Activated CD8-positive, alpha-beta memory T cell treated with anti-CD3 and anti-CD28 coated beads, Interleukin-2, amount 50 U/mL, for 1 hour (primary cell): Measurements from ENCODE around the gene OR2A5.
"Not testable (repeated sequence)": the region's sequence is repeated elsewhere in the genome, so short reads cannot be mapped to it uniquely, and the experiment has no call there.

Source experiments
- DNase-seq: peaks from one replicate; pipeline ENCODE4 v3.0.0-alpha.2; 2020; ENCODE audit errors: extremely low read depth

Gene OR2A5, protein sequence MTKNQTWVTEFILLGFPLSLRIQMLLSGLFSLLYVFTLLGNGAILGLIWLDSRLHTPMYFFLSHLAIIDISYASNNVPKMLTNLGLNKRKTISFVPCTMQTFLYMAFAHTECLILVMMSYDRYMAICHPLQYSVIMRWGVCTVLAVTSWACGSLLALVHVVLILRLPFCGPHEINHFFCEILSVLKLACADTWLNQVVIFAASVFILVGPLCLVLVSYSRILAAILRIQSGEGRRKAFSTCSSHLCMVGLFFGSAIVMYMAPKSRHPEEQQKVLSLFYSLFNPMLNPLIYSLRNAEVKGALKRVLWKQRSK

DNA sequence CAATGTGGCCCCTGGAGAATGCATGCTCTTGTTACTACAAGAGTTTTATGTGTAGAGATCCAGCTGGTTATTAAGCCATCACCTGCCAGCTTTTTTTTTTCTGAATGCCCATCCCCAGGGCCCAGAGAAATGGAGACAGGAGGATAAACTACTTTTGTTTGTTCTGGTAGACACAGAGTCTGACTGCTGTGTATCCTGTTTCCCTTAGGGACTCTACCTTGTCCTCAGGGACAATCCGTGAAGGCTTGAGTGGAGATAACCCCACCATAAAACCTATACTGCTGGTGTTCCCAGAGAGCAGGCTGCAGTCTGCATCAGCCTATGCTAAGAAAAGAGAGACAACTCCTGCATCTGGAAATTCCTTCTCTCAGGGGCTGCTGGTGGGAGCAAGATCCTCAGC is at the start of gene OR2A5:
OR2A5 (plus strand) TSS at position 301 of the 400 bp plus-strand sequence. CDS start 1,454 bp downstream, outside the sequence.
- DNase-seq: no peak

DNA sequence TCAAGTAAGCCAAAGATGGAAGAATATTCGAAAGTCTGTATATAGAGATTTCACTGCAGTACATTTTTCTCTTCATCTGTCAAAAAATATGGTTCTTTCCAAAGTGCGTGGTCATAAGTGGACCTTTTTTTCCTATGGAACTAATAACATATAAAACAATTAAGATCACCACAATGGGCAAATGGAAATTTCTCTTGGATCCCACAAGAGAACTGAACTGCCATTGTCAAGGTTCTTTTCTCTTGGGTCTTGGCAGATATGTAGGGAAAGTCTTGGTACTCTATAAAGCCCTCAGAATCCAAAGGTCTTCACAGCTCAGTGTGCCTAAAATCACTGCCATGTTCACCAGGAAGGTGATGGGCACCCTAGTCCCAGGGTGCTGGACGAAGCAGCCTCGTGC is 48.7 kb upstream of the OR2A5 start, which contains the start of gene OR6B1:
OR6B1 (plus strand) TSS at position 301 of the 400 bp plus-strand sequence. CDS start 3,677 bp downstream, outside the sequence.
- DNase-seq: no peak

DNA sequence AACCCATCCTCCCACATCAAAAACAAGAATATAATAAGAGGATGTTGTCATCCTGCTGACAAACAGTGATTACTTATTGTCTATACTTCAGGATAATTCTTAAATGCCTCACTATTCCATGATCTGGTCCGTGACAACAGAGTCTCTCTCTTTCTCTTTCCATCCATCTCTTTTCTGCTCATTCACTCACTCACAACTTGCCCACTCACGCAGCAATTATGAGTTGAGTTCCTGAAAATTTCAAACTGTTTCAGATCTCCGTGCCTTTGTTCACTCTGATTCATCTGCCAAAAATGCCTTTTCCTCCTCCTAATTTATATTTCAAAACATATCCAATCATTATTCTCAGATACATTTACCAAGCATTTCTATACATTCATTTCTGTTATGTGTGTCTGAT is 47.2 kb upstream of the OR2A5 start:
- DNase-seq: no peak

DNA sequence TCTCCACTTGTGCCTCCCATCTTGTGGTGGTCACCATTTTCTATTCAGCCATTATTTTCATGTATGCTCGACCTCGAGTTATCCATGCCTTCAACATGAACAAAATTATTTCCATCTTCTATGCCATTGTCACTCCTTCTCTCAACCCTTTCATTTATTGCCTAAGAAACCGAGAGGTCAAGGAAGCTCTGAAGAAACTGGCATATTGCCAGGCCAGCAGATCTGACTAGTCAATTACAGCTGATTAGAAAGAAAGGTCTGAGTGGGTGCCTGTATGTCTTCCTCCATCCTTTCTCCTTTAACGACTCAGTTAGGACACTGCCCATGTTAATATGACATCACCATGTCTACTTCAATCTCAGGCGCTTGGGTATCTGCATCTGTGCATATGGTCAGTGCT is 44.0 kb upstream of the OR2A5 start:
- no peak for DNase-seq

DNA sequence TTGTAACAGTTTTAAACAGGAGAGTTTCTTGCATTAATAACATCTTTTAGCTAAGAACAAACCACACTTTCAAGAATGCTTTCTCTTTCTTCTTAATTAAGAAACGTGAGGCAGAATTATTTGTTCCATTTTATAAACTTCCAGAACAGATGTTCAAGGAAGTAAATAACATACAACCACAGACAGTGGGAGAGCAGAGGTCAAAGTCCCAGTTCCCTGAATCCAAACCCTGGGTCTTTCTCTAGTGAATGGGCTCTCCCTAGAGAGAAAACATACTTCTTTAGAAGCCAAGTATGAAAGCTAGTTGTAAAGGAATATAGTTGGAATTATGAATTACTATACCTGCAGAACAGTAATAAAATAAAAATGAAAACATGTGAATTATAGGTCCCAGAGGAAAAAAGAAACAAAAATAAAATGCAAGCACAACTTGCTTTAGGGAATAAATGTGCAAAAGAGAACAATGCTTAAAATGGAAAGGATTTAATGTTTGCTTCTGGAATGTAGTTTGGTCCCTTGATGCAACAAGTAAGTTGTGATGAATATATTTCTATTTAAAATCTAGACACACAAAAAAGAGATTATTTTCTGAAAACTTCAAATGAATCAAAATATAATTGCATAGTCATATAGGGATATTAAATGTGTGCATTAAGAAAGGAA is 42.6 kb upstream of the OR2A5 start:
- no peak for DNase-seq

DNA sequence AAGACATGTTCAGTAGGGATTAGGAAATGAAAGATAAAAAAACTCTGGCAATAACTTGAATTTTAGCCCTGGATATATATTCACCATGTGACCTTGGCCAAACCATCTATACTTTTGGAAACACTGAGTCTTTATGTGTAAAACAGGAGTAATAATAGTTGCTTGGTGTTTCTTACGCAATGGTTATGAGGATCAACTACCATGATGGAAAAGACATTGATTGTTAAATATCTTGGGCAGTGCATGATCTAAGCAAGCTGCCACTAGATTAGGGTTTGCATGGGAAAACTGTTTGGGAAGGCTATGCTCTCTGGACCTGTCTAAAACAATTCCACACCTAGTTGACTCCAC is 42.1 kb upstream of the OR2A5 start:
- no peak for DNase-seq

DNA sequence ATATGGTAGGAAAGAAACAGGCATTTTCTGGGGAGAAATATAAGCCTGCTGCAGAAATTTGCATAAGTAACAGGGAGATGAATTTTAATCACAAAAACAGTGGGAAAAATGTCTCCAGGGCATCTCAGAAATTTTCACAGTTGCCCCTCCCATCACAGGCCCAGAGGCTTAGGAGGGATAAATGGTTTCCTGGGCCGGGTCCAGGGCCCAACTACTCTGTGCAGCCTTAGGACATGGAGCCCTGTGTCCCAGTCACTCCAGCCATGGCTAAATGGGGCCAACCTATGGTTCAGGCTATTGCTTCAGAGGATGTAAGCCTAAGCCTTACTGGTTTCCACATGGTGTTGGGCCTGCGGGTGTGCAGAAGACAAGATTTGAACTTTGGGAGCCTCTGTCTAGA is 39.4 kb upstream of the OR2A5 start:
- no peak for DNase-seq

DNA sequence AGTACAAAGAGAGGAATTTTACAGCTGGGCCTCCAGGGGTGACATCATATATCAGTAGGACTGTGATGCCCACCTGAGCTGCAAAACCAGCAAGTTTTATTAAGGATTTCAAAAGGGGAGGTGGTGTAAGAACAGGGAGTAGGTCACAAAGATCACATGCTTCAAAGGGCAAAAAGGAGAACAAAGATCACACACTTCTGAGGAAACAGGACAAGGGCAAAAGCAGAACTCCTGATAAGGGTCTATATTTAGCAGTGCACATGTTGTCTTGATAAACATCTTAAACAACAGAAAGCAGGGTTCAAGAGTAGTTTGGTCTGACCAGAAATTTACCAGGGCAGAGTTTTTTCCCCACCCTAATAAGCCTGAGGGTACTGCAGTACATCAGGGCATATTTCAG is 38.7 kb upstream of the OR2A5 start:
- not testable (repeated sequence) for DNase-seq

DNA sequence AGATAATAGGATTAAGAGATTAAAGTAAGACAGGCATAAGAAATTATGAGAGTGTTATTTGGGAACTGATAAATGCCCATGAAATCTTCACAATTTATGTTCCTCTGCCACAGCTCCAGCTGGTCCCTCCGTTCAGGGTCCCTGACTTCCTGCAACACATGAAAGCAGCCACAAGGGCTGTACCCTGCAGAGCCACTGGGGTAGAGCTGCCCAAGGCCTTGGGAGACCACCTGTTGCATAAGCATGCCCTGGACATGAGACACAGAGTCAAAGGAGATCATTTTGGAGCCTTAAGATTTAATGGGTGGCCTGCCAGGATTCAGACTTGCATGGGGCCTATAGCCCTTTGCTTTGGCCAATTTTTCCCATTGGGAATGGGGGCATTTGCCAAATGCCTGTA is 37.9 kb upstream of the OR2A5 start:
- DNase-seq: not testable (repeated sequence)

DNA sequence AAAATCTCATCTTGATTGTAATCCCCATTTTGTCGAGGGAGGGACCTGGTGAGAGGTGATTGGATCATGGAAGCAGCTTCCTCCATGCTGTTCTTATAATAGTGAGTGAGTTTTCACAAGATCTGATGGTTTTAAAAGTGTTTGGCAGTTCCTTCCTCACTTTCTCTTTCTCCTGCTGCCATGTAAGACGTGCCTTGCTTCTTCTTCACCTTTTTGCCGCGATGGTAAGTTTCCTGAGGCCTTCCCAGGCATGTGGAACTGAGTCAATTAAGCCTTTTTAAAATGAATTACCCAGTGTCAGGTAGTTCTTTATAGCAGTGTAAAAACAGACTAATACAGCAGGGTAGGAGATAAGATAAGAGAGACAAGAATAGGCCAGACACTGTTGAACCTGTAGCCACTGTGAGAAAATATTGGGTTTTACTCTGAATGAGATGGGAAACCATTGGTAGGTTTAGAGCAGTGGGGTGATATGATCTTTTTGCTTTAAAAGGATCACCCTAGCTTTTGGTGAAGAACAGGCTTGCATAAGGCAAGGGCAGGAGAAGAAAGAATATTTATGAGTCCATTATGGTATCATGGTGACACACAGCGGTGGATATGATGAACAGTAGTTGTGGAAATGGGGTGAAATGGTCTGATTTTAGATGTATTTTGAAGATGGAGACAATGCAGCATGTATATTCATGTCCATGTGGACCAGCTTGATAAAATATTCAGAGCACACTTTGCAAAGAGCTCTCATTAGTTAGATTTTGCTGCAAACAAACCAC is 37.1 kb upstream of the OR2A5 start:
- no peak for DNase-seq

DNA sequence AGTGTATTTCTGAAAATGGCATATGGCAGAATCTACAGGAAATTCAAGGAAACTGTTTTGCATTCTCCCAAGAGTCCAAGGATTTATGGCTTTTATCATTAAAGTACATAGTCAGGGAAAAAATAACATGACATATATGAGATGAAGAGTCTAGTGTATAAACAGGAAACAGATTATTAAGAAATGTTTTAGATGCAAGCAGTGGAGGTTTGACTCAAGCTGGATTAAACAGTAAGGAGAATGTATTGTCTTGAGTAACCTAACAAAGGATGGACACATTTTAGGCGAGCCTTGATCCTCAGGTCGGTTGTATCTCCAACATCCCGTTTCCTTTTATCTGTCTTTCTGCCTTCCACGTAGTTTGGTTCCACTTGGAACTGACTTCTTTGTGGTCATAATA is 30.7 kb upstream of the OR2A5 start:
- no peak for DNase-seq

DNA sequence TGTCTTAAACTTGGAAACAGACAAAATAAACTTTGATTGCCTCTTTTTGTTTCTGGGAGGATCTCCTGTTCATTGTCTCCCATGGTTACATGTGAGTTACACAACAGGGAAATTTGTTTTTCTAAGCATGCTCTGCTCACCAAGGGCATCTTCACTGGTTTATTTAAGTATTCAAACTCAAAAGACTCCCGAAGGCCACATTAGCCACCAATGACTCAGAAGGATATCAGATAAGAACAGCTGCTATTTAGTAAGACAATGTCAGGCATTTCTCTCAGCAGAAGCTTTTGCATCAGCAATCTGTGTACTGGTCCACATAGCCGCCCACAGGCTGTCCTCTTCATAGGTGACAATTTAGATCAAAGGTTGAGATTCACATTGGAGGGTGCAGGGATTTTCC is 29.3 kb upstream of the OR2A5 start:
- no peak for DNase-seq

DNA sequence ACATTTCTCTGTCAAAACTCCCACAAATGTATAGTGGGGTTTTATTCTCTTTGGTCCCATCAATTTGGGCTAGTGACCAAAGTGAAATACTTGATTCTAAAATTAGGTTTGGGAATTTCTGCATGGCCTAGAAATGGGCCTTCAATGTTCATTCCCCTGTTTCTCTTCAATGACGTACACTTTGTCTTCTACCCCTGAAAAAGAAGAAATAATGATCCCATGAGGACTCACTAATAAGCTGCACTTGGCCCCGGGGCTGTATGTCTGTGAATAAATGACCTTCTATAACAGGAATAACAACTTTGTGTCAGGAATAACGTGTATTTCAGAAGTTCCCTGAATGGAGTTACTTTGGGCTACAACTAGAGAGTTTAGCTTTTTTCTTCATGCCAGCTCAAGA is 28.4 kb upstream of the OR2A5 start:
- no peak for DNase-seq

DNA sequence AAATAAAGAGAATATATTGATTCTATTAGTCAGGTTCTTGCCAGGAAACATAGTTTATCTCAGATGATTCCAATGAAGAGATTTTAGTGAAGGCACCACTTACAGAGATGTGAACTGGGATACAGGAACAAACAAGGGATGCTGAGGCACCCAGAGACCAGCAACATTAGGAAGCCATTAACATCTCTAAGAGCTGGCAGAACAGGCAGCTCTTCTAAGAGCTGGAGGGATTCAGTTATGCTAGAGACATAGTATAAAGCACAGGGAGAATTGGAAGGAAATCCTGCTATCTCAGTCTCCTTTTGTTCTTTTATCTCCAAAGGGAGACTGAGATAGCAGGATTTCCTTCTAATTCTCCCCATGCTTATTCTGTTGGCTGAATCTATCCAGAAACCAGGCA is 26.6 kb upstream of the OR2A5 start:
- no peak for DNase-seq

DNA sequence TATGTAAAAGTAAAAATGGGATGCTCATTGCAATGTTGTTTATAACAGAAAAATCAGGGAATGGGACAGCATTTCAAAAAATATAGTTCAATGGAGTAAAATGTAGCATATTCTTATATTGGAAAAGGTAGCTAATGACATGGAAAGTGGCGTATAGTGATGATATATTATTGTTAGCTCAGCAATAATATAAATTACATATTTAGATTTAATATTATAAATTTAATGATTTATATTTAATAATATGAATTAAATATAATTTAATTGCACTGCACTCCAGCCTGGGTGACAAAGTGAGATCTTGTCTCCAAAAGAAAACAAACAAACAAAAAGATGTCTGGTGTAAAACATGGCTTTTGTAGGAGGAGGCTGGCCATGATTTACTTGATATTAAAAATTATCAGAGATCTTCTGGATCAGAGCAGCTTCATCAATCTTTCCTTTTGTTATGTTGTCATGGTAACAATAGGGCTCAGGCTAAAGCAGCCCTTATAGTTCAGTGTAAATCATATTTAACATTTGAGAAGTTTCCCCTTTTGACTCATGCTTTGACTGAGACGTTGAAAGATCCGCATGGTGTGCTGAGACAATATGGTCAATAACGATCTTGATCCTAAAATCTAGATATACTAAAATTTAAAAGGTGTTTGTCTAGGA is 25.4 kb upstream of the OR2A5 start:
- no peak for DNase-seq

DNA sequence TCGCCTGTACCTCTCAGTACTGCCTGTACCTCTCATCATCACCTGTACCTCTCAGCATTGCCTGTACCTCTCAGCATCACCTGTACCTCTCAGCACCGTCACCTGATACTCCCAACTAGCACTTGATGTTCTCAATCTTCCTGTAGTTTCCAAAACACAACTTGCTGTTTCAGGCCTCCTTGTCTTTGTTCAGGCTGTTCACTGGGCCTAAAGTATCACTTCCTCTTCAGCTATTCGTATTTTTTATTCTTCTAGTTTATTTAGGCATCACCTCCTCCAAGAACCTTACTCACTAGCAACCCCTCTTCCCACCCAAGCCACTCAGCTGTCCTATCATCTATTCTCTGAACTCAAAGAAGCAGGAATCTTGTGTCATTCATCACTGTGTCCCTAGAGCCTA is 24.5 kb upstream of the OR2A5 start:
- DNase-seq: no peak

DNA sequence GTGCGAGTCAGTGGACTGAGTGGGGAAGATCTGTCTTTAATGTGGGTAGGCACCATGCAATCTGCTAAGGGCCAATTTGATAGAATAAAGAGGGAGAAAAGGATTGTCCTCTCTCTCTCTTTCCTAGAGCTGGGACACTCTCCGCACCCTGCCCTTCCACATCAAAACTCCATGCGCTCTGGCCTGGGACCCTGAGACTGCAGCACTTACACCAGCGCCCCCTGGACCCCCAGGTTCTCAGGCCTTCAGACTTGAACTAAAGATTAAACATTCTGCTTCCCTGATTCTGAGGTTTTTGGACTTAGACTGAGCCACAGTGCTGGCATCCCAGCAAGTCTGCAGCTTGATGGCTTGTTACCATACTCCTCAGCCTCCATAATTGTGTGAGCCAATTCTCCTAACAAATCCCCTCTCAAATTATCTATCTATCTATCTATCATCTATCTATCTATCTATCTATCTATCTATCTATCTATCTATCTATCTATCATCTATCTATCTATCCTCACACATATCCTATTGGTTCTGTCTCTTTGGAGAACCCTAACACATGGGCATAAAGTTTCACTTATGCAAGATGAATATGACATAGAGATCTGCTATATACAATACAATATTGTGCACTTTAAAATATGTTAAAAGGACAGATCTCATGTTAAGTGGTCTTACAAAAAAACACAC is 22.4 kb upstream of the OR2A5 start:
- no peak for DNase-seq

DNA sequence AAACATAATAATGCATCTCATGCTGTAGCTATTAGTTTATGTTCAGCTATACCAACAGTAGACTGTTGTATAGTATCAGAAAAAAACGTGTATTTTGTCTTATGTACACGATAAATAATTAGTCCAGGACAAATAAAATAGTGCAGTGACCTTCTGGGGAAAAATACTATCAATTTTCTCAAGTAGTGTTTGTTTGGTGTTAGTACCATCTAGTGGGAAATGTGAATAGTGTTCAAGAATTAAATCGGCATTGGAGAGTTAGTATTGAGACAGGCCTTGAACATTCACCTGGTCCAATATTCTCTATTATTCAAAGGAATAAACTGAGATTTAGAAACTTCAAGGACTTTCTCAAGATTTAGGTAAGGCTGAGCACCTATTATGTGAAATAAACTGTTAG is 21.7 kb upstream of the OR2A5 start:
- no peak for DNase-seq

DNA sequence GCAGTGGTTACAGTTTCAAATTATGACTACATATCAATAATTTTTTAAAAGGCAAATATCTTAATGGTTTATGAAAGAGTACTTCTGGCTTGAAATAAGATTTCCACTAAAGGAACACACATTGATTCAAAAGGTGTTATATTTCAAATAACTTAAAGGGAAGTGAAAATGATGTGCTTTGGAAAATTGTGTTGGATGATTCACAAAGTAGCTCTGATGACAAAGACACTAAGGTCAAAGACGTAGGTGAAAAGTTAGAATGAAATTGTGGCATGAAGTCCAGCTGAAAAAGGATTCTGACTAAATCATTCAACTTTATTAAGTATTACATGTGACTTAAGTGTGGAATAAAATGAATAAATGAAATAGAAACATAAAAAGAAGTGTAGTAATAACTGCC is 20.8 kb upstream of the OR2A5 start:
- no peak for DNase-seq

DNA sequence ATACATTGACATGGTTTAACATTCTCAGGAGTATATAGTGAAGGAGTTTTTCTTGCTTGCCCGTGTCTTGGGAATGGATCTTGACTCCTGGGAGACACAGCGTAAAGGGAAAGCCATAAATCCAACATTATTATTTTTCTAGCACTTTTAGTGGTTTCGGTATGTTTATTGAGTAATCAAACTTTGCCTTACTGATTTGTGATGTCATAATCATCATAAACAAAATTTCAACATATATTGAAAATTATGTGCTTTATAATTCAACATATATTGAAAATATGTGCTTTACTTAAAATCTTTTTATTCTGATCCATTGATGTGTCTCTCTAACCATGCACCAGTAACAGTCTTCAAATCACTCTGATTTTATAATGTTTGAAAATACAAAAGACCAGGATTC is 20.2 kb upstream of the OR2A5 start:
- DNase-seq: no peak

DNA sequence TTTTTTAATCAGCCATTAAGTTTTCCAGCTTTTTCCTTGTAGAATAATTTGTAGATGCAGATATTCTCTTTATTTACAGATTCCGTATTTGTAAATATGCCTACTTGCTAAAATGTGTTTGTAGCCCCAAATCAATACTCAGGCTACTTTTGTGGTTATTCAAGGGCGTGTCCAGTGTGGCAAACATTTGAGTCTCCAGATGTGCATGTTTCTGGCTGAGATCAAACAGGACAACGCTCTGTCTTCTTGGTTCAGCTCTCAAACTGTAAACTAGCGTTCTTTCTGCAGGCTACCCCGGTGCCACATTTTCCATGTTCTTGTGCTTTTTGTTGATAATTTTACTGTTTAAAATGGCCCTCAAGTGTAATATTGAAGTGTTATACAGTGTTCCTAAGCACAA is 16.2 kb upstream of the OR2A5 start:
- no peak for DNase-seq
